ENCODE measurements around the gene MYH3. TPM values are rescaled to one million over a fixed set of nuclear protein-coding genes. Genes with fewer than 3 reads are reported as not detected.

MYH3 gene
- total RNA-seq, 1 experiment from 2014 or later: 2.4 TPM

DNA sequence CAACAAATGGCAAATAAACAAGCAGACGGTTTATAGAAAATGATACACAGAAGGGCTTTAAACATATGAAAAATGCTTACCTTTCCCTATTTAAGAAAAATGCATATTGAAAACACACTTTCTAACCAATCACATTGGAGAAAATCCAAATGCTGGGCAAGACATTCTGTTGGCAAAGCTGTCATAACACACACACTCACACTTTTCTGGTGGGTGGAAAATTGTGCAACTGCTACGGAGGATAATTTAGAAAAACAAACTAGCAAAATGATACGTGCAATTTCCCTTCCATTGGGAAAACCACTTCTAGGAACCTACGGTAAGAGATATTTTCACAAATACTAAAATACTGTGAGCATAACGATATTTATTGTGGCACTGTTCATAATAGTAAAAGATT is 9.8 kb upstream of the MYH3 start:
- Mint-ChIP-seq H3K27me3 (ENCODE audit: insufficient read depth, unreplicated experiment) (no peaks in the 10 kb centered on the region), H3K27ac (ENCODE audit: unreplicated experiment) (no peak overlapping the region), H3K4me3 (ENCODE audit: unreplicated experiment) (no peak overlapping the region), H3K9me3 (ENCODE audit: unreplicated experiment) (no peaks in the 10 kb centered on the region), H3K36me3 (ENCODE audit: insufficient read depth, unreplicated experiment) (no peaks in the 10 kb centered on the region), H3K4me1 (ENCODE audit: low read depth, unreplicated experiment) (no peaks in the 10 kb centered on the region)
- Histone ChIP-seq H3K4me3 (ENCODE audit: low read depth, low read length) (no peak overlapping the region), H3K36me3 (ENCODE audit: control insufficient read depth, insufficient read depth, low read length) (no peaks in the 10 kb centered on the region), H3K9me3 (no peaks in the 10 kb centered on the region), H3K4me1 (no peaks in the 10 kb centered on the region), H3K27me3 (replicated peaks; ENCODE audit: control insufficient read depth, insufficient read depth, low read length) (no peaks in the 10 kb centered on the region)
- no peak for DNase-seq
- BruUV-seq (replicated peaks): no TSS peak
- intact Hi-C loops (cut with micrococcal nuclease; ENCODE audit: unreplicated experiment): no loop called here
- TF ChIP-seq, protein P1, sequence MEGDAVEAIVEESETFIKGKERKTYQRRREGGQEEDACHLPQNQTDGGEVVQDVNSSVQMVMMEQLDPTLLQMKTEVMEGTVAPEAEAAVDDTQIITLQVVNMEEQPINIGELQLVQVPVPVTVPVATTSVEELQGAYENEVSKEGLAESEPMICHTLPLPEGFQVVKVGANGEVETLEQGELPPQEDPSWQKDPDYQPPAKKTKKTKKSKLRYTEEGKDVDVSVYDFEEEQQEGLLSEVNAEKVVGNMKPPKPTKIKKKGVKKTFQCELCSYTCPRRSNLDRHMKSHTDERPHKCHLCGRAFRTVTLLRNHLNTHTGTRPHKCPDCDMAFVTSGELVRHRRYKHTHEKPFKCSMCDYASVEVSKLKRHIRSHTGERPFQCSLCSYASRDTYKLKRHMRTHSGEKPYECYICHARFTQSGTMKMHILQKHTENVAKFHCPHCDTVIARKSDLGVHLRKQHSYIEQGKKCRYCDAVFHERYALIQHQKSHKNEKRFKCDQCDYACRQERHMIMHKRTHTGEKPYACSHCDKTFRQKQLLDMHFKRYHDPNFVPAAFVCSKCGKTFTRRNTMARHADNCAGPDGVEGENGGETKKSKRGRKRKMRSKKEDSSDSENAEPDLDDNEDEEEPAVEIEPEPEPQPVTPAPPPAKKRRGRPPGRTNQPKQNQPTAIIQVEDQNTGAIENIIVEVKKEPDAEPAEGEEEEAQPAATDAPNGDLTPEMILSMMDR (IDR thresholded peaks at IDR 0.05; ENCODE audit: insufficient read depth in 1 of 2, low read depth in 1 of 2, low read length in 1 of 2, severe bottlenecking in 1 of 2, unreplicated experiment in 1 of 2): no peak
- ChIA-PET POLR2A (no interaction called here), CTCF (no interaction called here)

DNA sequence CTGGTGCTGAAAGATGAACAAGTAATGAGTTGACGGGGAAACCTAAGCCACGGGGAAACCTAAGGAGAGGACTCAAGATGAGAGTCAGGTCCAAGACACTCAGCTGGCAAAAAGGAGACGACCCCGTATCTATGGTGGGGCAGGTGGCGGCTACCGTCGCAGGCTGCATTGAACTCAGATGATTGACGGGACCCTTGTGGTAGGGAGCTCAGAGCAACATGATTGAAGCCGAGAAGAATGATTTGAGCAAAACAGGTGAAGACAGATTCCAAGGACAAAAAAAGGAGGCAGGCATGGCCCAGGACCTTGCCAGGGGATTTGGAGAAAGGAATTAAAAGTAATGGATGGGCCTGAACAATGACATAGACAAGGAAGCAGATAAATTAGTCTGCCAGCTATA is 7.5 kb upstream of the MYH3 start:
- TF ChIP-seq, protein P1 (IDR thresholded peaks at IDR 0.05; ENCODE audit: insufficient read depth in 1 of 2, low read depth in 1 of 2, low read length in 1 of 2, severe bottlenecking in 1 of 2, unreplicated experiment in 1 of 2): no peak
- Mint-ChIP-seq H3K36me3 (ENCODE audit: insufficient read depth, unreplicated experiment) (no peaks in the 10 kb centered on the region), H3K4me3 (ENCODE audit: unreplicated experiment) (no peak overlapping the region), H3K9me3 (ENCODE audit: unreplicated experiment) (no peaks in the 10 kb centered on the region), H3K27me3 (ENCODE audit: insufficient read depth, unreplicated experiment) (no peaks in the 10 kb centered on the region), H3K27ac (ENCODE audit: unreplicated experiment) (no peak overlapping the region), H3K4me1 (ENCODE audit: low read depth, unreplicated experiment) (no peaks in the 10 kb centered on the region)
- Histone ChIP-seq H3K4me1 (no peaks in the 10 kb centered on the region), H3K27me3 (replicated peaks; ENCODE audit: control insufficient read depth, insufficient read depth, low read length) (no peaks in the 10 kb centered on the region), H3K36me3 (ENCODE audit: control insufficient read depth, insufficient read depth, low read length) (no peaks in the 10 kb centered on the region), H3K4me3 (ENCODE audit: low read depth, low read length) (no peak overlapping the region), H3K9me3 (no peaks in the 10 kb centered on the region)
- ChIA-PET POLR2A (no interaction called here), CTCF (interaction anchor here (0.6 kb wide), 1 partner anchor 38 kb away, joined by 3 read pairs; no protein-coding TSS in a partner anchor)
- no TSS peak for BruUV-seq (replicated peaks)
- no peak for DNase-seq
- intact Hi-C loops (cut with micrococcal nuclease; ENCODE audit: unreplicated experiment): no loop called here

DNA sequence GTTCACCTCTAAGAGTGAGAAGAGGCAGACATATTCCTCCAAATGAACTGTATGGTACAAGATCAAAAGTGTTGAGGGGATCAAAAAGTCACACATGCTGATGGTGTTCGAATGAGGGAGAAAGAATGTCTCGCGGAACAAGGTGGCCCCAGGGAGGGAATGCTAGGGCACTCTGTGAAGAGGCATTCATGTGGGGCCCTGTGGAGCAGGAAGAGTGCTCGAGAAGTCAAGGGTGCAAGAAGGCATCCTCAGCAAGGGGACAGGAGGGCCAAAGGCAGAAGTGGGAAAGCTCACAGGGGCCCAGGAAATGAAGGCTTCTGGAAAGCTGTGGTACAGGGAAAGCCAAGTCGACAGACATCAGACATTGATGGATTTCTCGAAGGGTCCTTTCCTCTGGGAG is 6.1 kb upstream of the MYH3 start:
- TF ChIP-seq, protein P1 (IDR thresholded peaks at IDR 0.05; ENCODE audit: insufficient read depth in 1 of 2, low read depth in 1 of 2, low read length in 1 of 2, severe bottlenecking in 1 of 2, unreplicated experiment in 1 of 2): no peak
- ChIA-PET CTCF (no interaction called here), POLR2A (no interaction called here)
- DNase-seq: no peak
- Histone ChIP-seq H3K36me3 (ENCODE audit: control insufficient read depth, insufficient read depth, low read length) (no peaks in the 10 kb centered on the region), H3K4me1 (no peaks in the 10 kb centered on the region), H3K4me3 (ENCODE audit: low read depth, low read length) (no peak overlapping the region), H3K9me3 (no peaks in the 10 kb centered on the region), H3K27me3 (replicated peaks; ENCODE audit: control insufficient read depth, insufficient read depth, low read length) (no peaks in the 10 kb centered on the region)
- no peaks in the 10 kb centered on the region for H3K9me3 Mint-ChIP-seq (ENCODE audit: unreplicated experiment)
- H3K4me3 Mint-ChIP-seq (ENCODE audit: unreplicated experiment): no peak overlapping the region
- no peak overlapping the region for H3K27ac Mint-ChIP-seq (ENCODE audit: unreplicated experiment)
- intact Hi-C loops (cut with micrococcal nuclease; ENCODE audit: unreplicated experiment): no loop called here
- H3K36me3 Mint-ChIP-seq (ENCODE audit: insufficient read depth, unreplicated experiment): no peaks in the 10 kb centered on the region
- no TSS peak for BruUV-seq (replicated peaks)
- H3K27me3 Mint-ChIP-seq (ENCODE audit: insufficient read depth, unreplicated experiment): no peaks in the 10 kb centered on the region
- no peaks in the 10 kb centered on the region for H3K4me1 Mint-ChIP-seq (ENCODE audit: low read depth, unreplicated experiment)

All from Caco-2 (cell line).